Lower leg skin (tissue), 4 donors: ENCODE results near the gene KBTBD7. TPM values are rescaled to one million over a fixed set of nuclear protein-coding genes. Genes with fewer than 3 reads are reported as not detected.

Experiments
- DNase-seq, 2 donors: peaks; one replicate each; pipeline ENCODE4 v3.0.0-alpha.2; 2019; ENCODE audit warnings: low spot score in 2 of 2
- H3K4me3 ChIP-seq: fragments of 200-600 bp; sonication (generic); 2 replicates; pipeline ENCODE4 v1.5.1; 2017; ENCODE audit warnings: mild to moderate bottlenecking, low read depth; ENCODE audit not compliant: poor library complexity, severe bottlenecking
- CTCF ChIP-seq, 3 donors: fragments of 450-650 bp; IDR thresholded peaks; one replicate each; pipeline ENCODE4 v1.5.1; 2016; ENCODE audit warnings: antibody characterized with exemption in 3 of 3, mild to moderate bottlenecking in 3 of 3, moderate library complexity in 2 of 3
- POLR2A ChIP-seq, 2 donors: fragments of 450-650 bp; IDR thresholded peaks; one replicate each; pipeline ENCODE4 v1.6.1; 2016 to 2017; ENCODE audit warnings: antibody characterized with exemption in 2 of 2, mild to moderate bottlenecking in 1 of 2, moderate library complexity in 1 of 2
- WGBS, 2 donors: methylation state at CpG; one replicate each; pipeline ENCODE4 v1.1.5; 2018; 5-methylcytosine and 5-hydroxymethylcytosine counted together
- intact Hi-C: fragments of 100-400 bp; cut with DNase I; formaldehyde crosslinking; loops from one replicate; pipeline ENCODE4 v1.15.0; 2023; ENCODE audit warnings: low total_unique reads
- total RNA-seq, 4 donors: library from RNA; depleted of rRNA; stranded (reverse); fragments of >200 nt; gene quantifications; one replicate each; pipeline ENCODE4 v1.1.0, GENCODE V29; 2016

The KBTBD7 gene
- total RNA-seq, 4 donors from 2014 or later: 4.1 to 9.1 (median 6.7) TPM

GRCh38 chr13:41216160-41216559 is 21.8 kb upstream of the KBTBD7 start:
- no peak for TF ChIP-seq POLR2A (IDR thresholded peaks at IDR 0.05)
- no peak for DNase-seq
- intact Hi-C loops: no loop called here
- no peak overlapping the region for H3K4me3 ChIP-seq

GRCh38 chr13:41213919-41214318 is 19.6 kb upstream of the KBTBD7 start:
- H3K4me3 ChIP-seq: no peak overlapping the region
- intact Hi-C loops: no loop called here
- DNase-seq: no peak
- 63 to 92% methylated on average over 2 to 3 of the region's 3 CpGs for WGBS, 2 donors
- TF ChIP-seq POLR2A (IDR thresholded peaks at IDR 0.05): no peak
- no peak for TF ChIP-seq CTCF (IDR thresholded peaks at IDR 0.05)

- no peak for TF ChIP-seq POLR2A (IDR thresholded peaks at IDR 0.05)
- no peak for TF ChIP-seq CTCF (IDR thresholded peaks at IDR 0.05)
- DNase-seq: no peak
- intact Hi-C loops: no loop called here
- H3K4me3 ChIP-seq: no peak overlapping the region
- WGBS, 2 donors: 87 to 88% methylated on average over 3 of the region's 3 CpGs
Measured at GRCh38 chr13:41213316-41213715, 18.9 kb upstream of the KBTBD7 start.

- TF ChIP-seq CTCF (IDR thresholded peaks at IDR 0.05) (no peak), POLR2A (IDR thresholded peaks at IDR 0.05) (no peak)
- DNase-seq: no peak
- no peak overlapping the region for H3K4me3 ChIP-seq
- intact Hi-C loops: no loop called here
Measured at GRCh38 chr13:41212881-41213280, 18.5 kb upstream of the KBTBD7 start.

GRCh38 chr13:41211062-41211461 is 16.7 kb upstream of the KBTBD7 start:
- no peak for TF ChIP-seq POLR2A (IDR thresholded peaks at IDR 0.05)
- no peak for TF ChIP-seq CTCF (IDR thresholded peaks at IDR 0.05)
- WGBS, 2 donors: 96 to 98% methylated on average over 2 of the region's 2 CpGs
- no peak for DNase-seq
- no peak overlapping the region for H3K4me3 ChIP-seq
- intact Hi-C loops: no loop called here

- no peak overlapping the region for H3K4me3 ChIP-seq
- DNase-seq: no peak
- TF ChIP-seq CTCF (IDR thresholded peaks at IDR 0.05): no peak
- no peak for TF ChIP-seq POLR2A (IDR thresholded peaks at IDR 0.05)
- intact Hi-C loops: no loop called here
Measured at GRCh38 chr13:41206467-41206866, 12.1 kb upstream of the KBTBD7 start.
